Fibroblast of mammary gland (primary cell): ENCODE measurements around the gene EHMT1.
A peak's percentile ranks its signal among the peaks of the same experiment; 100 is the strongest.

ENCODE experiments used
- DNase-seq: peaks from one replicate; pipeline ENCODE4 v3.0.0-alpha.2; 2010; ENCODE audit warnings: low read depth
- H3K4me3 ChIP-seq: 2 replicates; pipeline ENCODE4 v1.5.1; 2011; ENCODE audit warnings: low read depth, mild to moderate bottlenecking, low read length, moderate library complexity; ENCODE audit not compliant: control insufficient read depth
- TF ChIP-seq, protein P1 (sequence below): conservative IDR thresholded peaks from 2 replicates; pipeline ENCODE4 v1.5.1; 2011; ENCODE audit warnings: low read depth, low read length, inconsistent platforms; ENCODE audit not compliant: control insufficient read depth, insufficient read depth

EHMT1 gene

DNA sequence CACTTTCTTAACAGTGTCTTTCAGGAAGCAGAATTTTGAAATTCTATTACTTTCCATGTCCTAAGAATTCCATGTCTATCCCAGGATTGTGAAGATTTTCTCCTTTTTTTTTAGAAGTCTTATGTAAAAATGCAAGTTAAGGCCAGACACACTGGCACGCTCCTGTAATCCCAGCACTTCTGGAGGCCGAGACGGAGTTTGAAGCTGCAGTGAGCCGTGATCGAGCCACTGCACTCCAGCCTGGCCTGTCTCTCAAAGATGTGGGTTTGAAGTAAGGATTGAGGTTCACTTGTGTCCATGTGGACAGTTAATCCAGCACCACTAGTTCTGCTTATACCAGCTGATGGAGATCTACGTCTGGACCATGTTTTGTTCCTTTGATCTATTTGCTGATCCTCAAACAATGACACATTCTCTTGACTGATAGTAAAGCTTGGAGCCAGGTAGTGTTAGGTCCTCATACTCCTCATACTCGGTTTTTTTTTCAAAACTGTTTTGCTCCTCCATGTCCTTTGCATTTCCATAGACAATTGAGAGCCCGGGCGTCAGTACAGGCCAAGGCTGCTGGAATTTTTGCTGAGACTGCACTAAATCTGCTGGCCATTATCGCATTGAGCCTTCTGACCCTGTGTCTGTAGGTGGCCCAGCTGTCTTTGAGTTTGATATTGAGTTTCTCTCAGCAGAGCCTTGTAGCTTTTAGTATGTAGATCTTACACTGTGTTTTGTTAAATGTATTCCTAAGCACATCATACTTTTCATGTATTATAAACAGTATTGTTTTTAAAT, 205.4 kb downstream of the EHMT1 start:
- TF ChIP-seq, protein P1, sequence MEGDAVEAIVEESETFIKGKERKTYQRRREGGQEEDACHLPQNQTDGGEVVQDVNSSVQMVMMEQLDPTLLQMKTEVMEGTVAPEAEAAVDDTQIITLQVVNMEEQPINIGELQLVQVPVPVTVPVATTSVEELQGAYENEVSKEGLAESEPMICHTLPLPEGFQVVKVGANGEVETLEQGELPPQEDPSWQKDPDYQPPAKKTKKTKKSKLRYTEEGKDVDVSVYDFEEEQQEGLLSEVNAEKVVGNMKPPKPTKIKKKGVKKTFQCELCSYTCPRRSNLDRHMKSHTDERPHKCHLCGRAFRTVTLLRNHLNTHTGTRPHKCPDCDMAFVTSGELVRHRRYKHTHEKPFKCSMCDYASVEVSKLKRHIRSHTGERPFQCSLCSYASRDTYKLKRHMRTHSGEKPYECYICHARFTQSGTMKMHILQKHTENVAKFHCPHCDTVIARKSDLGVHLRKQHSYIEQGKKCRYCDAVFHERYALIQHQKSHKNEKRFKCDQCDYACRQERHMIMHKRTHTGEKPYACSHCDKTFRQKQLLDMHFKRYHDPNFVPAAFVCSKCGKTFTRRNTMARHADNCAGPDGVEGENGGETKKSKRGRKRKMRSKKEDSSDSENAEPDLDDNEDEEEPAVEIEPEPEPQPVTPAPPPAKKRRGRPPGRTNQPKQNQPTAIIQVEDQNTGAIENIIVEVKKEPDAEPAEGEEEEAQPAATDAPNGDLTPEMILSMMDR, result no peak
- no peak for DNase-seq
- H3K4me3 ChIP-seq, result no peak overlapping the region

DNA sequence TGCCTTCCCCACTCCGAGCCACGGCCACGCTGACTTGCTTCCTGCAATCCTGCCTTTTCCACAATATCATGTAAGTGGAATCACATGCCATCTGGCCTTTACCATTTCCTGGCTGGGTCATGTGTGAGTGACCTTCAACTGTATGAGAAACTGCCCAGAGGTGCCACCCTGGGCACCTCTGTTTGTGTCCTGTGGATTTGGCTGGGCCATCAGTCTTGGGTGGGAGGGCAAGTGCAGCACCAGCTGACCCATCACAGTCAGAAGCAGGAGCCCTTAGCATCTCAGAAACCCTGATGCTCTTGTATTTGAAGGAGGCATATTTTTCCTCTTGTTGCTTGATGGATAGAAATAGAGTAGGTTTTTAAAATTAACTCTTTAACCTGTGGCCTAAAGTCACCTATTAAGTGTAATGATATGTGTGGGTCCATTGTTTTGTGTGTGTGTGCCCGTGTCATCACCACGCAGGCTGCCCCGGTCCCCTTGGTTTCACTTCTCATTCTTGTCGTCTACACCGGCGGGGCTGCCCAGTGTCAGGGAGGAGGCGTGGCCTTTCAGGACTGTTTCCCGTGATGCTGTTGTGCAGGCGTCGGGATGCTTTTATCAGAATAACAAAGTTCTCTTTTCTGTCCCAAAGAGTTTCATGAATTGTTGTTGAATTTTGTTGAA, 206.7 kb downstream of the EHMT1 start:
- no peak for DNase-seq
- TF ChIP-seq, protein P1, result no peak
- no peak overlapping the region for H3K4me3 ChIP-seq

DNA sequence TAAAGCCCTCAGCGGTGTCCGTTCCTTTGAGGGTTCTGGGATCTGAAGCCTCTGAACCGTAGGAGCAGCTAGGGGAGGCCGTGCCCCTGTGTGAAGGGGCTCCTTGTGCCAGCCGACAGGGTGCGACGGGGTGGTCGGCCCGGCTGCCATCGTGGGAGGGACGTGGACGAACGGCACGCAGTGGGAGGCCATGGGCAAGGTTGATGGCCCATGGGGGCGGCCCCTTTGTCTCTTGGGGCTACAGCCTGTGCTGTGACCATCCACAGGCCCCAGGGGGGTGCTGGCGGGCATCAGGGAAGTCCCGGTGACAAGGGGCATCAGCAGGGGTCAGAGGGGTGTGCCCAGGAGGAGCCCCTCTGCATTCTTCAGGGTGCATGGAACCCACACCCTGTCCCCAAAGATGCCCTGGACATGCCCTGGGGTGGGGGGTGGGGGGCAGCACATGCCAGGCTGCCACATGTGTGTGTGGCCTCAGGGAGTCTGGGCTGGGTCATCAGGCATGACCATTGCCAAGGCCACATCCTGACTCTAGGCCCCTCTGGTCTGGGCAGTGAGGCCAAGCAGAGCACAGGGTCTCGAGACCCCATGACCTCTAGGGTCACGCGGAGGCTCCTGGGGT, 209.2 kb downstream of the EHMT1 start:
- no peak overlapping the region for H3K4me3 ChIP-seq
- no peak for DNase-seq
- TF ChIP-seq, protein P1, result no peak

DNA sequence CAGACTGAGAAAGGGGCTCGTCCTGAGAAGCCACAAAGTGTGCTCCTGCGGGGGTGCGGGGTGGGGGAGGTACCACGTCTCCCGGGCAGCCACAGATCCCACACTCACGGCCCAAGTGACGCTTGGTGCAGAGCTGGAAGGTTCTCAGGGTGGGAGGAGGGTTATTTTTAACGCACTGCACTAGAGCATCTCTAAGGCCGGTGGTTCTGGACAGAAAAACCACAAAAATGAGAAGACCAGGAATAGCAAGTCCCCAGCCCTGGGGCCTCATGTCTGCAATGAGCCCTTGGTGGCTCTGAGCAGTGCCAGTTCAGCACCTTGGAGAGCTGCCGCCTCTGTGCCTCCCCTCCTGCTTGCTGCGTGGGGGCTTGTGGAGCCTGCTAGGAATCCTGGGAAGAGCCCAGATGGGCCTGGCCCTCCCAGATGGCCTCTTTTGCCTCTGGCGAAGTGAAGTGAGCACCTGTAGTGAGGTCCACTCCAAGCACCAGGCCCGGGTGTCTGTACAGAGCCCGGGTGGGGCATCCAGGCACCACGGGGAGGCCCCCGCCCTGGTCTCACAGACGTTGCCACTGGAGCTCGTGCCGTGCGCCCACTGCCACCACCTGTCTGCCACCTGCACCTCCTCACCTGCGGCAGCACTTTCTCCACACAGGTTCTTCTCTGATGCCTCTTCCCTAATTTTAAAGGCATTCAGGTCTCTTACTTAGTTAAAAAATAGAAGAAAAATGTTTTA, 209.9 kb downstream of the EHMT1 start:
- H3K4me3 ChIP-seq, result no peak overlapping the region
- TF ChIP-seq, protein P1, result no peak
- peak; percentile 12 for DNase-seq

DNA sequence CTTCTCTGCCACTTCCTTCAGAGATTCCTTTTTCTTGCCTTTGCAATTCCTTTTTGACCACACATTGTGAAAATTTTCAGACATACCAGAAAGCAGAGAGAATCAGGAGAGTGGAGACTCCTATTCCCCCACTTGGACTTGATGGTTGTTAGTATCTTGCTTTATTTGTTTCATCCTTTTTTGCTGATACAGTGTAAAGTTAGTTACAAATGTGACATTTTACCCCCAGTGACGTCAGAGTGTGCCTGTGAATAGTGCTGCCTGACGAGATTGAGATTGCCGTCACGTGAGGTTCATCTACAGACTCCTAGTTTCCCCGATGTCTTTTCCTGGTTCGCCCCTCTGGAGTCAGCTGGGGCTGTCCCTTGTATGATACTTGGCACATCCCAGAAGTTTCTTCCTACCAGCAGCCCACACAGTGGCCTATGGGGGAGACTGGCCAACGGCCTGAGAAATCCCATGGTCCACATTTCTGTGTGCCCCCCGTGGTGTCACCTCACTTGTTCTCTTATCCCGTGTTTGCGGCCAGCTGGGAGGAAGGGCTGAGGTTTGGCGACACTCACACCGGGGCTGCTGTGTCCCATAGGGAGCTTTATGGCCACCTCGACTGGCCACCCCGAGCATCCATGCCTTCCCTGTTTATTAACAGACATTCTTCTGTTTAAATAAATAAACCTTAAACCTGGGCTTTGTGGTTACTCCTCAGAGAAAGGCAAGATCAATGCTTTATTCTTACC, 210.6 kb downstream of the EHMT1 start:
- TF ChIP-seq, protein P1, result no peak
- no peak overlapping the region for H3K4me3 ChIP-seq
- DNase-seq, result no peak

DNA sequence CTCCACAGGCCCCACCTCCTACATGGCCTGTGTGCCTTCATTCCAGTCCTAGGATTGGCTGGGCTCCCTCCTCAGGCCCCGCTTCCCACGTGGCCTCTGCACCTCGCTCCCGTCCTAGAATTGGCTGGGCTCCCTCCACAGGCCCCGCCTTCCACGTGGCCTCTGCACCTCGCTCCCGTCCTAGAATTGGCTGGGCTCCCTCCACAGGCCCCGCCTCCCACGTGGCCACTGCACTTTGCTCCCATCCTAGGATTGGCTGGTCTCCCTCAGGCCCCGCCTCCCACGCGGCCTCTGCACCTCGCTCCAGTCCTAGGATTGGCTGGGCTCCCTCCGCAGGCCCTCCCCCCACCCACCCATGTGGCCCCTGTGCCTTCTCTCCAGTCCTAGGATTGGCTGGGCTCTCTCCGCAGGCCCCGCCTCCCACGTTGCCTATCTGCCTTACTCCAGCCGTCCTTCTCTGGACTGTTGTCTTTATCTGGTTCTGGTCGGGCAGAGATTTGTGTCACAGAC, 213.4 kb downstream of the EHMT1 start:
- DNase-seq, result no peak
- no peak overlapping the region for H3K4me3 ChIP-seq
- TF ChIP-seq, protein P1, result no peak
